Activated naive CD8-positive, alpha-beta T cell treated with anti-CD3 and anti-CD28 coated beads, Interleukin-2, amount 10 ng/mL, durations not matched to agents 7 days and 5 days (primary cell): ENCODE results near the gene GPLD1. TPM values are rescaled to one million over a fixed set of nuclear protein-coding genes. Genes with fewer than 3 reads are reported as not detected.
"Not testable (repeated sequence)": the region's sequence is repeated elsewhere in the genome, so short reads cannot be mapped to it uniquely, and the experiment has no call there.

ENCODE experiments used
- ATAC-seq: fragments of 150-1000 bp; cut with Tn5 transposase; one replicate; pipeline ENCODE4 v1.10.0; 2021; ENCODE audit warnings: low read depth, moderate library complexity
- POLR2A ChIA-PET: fragments of 350-600 bp; sonication (Branson Sonifier 250); formaldehyde crosslinking; loops from one replicate; lab custom pipeline; 2021; ENCODE audit warnings: antibody characterized with exemption; lab: Charles Lee
- DNase-seq: peaks from one replicate; pipeline ENCODE4 v3.0.0; 2021
- H3K27ac Mint-ChIP-seq: one replicate; pipeline ENCODE4 v1.8.0; 2022; ENCODE audit warnings: mild to moderate bottlenecking, mixed read lengths
- H3K27me3 Mint-ChIP-seq: one replicate; pipeline ENCODE4 v1.8.0; 2022; ENCODE audit warnings: mild to moderate bottlenecking, moderate library complexity, mixed read lengths
- H3K36me3 Mint-ChIP-seq: one replicate; pipeline ENCODE4 v1.8.0; 2021; ENCODE audit warnings: mild to moderate bottlenecking, mixed read lengths
- H3K4me1 Mint-ChIP-seq: one replicate; pipeline ENCODE4 v1.8.0; 2021; ENCODE audit warnings: mixed read lengths
- H3K4me3 Mint-ChIP-seq: one replicate; pipeline ENCODE4 v1.8.0; 2022; ENCODE audit warnings: mild to moderate bottlenecking, moderate library complexity, mixed read lengths
- H3K9me3 Mint-ChIP-seq: one replicate; pipeline ENCODE4 v1.8.0; 2021; ENCODE audit warnings: mixed read lengths
- total RNA-seq, 2 experiments: library from RNA; stranded (reverse); gene quantifications; one replicate each; pipeline ENCODE4 v1.2.3, GENCODE V29; 2021

The GPLD1 gene
- total RNA-seq, 2 experiments from 2014 or later, result 0.34 to 0.42 TPM

DNA sequence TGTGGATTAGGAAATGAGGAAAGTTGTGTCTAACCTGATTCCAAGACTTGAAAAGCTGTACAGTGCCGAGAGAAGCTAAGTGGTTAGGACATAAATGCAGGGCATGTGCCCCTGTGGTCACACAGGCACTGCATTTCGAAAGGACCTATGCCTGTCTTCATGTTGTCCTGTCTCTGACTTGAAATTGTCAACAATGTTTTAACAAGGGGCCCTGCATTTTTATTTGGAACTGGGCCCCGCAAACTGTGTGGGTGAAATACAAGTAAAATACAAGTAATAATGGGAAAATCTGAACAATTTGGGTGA lies 47.8 kb downstream of the GPLD1 start:
- H3K4me3 Mint-ChIP-seq, result no peak overlapping the region
- no peak overlapping the region for H3K27ac Mint-ChIP-seq
- DNase-seq (no peak), ATAC-seq (no peak)
- no peaks in the 10 kb centered on the region for H3K9me3 Mint-ChIP-seq
- H3K27me3 Mint-ChIP-seq, result no peaks in the 10 kb centered on the region
- H3K36me3 Mint-ChIP-seq, result no peaks in the 10 kb centered on the region
- H3K4me1 Mint-ChIP-seq, result peaks cover 6% of the 10 kb centered on the region
- POLR2A ChIA-PET, result no interaction called here

DNA sequence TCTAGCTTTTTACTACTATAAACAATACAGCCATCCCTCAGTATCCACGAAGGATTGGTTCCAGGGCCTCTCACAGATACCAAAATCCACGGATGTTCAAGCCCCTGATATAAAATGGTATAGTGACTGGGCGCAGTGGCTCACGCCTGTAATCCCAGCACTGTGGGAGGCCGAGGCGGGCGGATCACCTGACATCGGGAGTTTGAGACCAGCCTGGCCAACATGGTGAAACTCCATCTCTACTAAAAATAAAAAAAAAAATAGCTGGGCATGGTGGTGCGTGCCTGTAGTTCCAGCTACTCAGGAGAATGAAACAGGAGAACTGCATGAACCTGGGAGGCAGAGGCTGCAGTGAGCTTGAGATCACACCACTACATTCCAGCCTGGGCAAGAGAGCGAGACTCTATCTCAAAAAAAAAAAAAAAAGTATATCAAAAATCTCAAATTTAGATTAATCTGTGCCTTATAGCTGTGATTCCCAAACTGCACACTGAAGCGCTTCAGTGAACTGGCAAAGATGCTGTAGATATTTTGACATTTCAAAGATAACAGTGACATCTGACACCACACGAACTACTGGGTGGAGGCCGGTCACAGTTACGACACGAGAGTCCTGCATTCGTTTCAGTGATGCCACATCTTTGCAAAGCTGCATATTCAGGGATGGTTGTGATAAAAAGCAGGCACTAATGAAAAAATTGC lies 48.3 kb downstream of the GPLD1 start:
- Mint-ChIP-seq H3K9me3 (no peaks in the 10 kb centered on the region), H3K4me3 (no peak overlapping the region), H3K36me3 (no peaks in the 10 kb centered on the region), H3K27ac (no peak overlapping the region), H3K4me1 (peaks cover 6% of the 10 kb centered on the region), H3K27me3 (no peaks in the 10 kb centered on the region)
- POLR2A ChIA-PET, result no interaction called here
- no peak for DNase-seq
- no peak for ATAC-seq

DNA sequence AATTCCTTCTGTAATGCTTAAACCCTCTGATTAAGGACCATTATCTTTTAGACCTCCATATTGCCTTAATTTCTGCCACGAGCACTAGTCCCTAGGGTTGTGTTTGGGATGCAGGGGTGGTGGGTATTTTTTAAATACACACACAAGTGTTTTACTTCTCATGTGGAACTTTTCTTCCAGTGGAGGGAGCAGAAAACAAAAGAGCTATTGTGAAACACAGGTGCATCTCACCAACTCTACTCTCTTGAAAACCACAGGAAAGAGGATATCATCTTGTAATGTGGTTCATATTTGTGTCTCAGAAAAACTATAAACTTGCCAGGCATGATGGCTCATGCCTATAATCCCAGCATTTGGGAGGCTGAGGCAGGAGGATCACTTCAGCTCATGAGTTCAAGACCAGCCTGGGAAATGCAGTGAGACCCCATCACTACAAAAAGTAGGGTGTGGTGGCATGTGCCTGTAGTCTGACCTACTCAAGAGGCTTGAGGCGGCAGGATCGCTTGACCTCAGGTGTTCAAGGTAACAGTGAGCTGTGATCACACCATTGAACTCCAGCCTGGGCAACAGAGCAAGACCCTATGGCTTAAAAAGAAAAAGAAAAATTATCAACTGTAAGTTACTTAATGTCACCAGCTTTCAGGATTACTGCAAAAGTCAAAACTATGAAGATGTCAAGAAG lies 49.4 kb downstream of the GPLD1 start:
- H3K4me3 Mint-ChIP-seq, result no peak overlapping the region
- DNase-seq (no peak), ATAC-seq (no peak)
- H3K4me1 Mint-ChIP-seq, result peaks cover 8% of the 10 kb centered on the region
- no peaks in the 10 kb centered on the region for H3K36me3 Mint-ChIP-seq
- H3K9me3 Mint-ChIP-seq, result no peaks in the 10 kb centered on the region
- no peak overlapping the region for H3K27ac Mint-ChIP-seq
- H3K27me3 Mint-ChIP-seq, result no peaks in the 10 kb centered on the region
- POLR2A ChIA-PET, result no interaction called here

DNA sequence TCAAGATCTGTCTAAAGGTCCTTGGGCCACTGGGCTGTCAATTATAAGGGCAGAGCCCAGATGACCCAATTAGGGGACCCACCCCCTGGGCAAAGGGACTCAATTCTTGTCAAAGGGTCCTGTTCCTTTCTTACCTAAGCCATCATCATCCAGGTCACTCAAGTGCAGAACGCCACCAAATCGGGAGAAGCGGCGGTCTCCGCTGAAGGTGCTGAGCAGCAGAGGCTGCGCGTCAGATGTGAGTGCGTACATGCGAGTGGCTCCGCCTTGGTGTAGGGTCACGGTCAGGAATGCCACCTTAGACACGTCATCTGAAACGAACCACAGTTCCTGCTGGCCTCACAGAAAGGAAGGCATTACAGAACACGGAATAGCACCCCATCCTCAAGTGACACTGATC lies 52.4 kb downstream of the GPLD1 start:
- no peak overlapping the region for H3K27ac Mint-ChIP-seq
- H3K4me1 Mint-ChIP-seq, result peaks cover 8% of the 10 kb centered on the region
- no peaks in the 10 kb centered on the region for H3K27me3 Mint-ChIP-seq
- ATAC-seq (no peak), DNase-seq (no peak)
- no peak overlapping the region for H3K4me3 Mint-ChIP-seq
- POLR2A ChIA-PET, result no interaction called here
- H3K36me3 Mint-ChIP-seq, result no peaks in the 10 kb centered on the region
- H3K9me3 Mint-ChIP-seq, result no peaks in the 10 kb centered on the region

DNA sequence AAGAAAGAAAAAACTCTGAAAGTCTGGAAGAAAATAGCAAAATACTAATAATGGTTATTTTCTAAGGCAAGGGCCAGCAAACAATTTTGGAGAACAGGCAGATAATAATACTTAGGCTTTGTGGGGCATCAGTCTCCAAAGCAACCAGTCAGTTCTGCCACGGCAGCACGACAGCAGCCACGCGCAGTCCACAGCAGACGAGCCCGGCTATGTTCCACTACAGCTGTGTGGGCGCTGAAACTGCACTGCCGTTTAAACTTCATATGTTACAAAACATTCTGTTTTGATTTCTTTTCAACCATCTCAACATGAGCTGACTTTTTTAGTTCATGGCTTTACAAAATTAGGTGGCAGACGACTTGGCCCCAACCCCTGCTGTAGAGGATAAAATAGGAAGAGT lies 56.8 kb downstream of the GPLD1 start:
- no peak for ATAC-seq

DNA sequence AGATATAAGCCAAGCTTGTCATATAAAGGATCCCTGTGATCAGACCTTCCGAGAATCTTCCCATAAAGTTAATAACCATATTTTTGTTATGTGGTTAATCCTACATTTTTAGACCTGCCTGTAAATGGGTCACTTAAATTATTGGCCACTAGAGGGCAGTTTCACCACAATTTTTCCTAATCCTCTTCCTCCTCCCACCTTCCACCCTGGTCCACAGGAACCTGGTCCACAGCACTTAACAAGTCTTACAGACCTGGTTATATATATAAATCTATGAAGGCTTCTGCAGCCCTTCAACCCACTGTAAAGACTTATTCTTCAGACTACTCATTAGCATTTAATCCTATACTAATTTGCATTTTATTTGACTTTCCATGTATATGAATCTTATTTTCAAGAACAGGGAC lies 58.3 kb downstream of the GPLD1 start:
- Mint-ChIP-seq H3K4me3 (no peak overlapping the region), H3K4me1 (peaks cover 2% of the 10 kb centered on the region), H3K27me3 (no peaks in the 10 kb centered on the region), H3K9me3 (no peaks in the 10 kb centered on the region), H3K27ac (no peak overlapping the region), H3K36me3 (peaks cover 3% of the 10 kb centered on the region)
- ATAC-seq, result no peak
- DNase-seq, result no peak
- POLR2A ChIA-PET, result no interaction called here

More for the DNA sequence above, 56.8 kb downstream of the GPLD1 start:
- Mint-ChIP-seq H3K4me3 (no peak overlapping the region), H3K4me1 (peaks cover 2% of the 10 kb centered on the region), H3K36me3 (no peaks in the 10 kb centered on the region), H3K27me3 (no peaks in the 10 kb centered on the region), H3K27ac (no peak overlapping the region), H3K9me3 (no peaks in the 10 kb centered on the region)
- DNase-seq, result no peak
- POLR2A ChIA-PET, result no interaction called here

DNA sequence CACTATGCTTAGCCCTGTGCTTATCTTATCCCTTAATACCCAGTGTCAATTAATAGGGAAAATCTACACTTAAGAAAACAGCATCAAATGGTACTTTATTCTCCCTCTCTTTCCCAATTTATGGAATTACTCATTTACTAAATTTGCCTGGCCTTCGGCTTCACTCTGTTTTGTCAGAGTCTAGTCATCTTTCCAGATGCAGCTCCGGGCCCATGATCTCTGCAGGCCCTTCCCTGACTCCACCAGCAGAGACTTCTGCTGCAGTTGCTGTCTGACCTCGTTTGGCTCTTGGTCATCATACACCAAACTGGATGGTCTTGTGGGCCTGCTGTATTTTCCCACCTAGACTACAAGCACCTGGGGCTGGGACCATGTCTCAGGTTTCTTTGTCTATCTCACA lies 59.3 kb downstream of the GPLD1 start:
- H3K4me3 Mint-ChIP-seq, result no peak overlapping the region
- no peaks in the 10 kb centered on the region for H3K9me3 Mint-ChIP-seq
- POLR2A ChIA-PET, result no interaction called here
- H3K36me3 Mint-ChIP-seq, result peaks cover 3% of the 10 kb centered on the region
- no peaks in the 10 kb centered on the region for H3K27me3 Mint-ChIP-seq
- ATAC-seq (no peak), DNase-seq (no peak)
- no peaks in the 10 kb centered on the region for H3K4me1 Mint-ChIP-seq
- H3K27ac Mint-ChIP-seq, result no peak overlapping the region

DNA sequence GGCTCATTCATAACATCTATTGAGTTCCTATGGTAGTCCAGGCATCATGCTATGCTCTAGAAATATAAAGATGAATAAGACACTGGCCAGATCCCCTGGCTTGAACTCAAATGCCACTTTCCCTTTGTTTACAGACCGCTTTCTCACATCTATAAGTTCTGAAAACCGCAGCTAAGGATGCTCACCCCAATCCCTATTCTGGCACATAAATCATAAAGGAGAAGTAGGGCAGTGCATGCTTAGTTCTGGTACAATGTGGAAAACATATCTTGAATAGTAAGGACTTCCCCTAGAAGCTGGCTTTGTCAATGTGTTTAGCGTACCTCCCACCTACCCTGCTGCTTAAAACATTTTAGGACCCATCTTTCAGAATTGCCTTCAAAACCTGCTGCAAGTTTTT lies 60.2 kb downstream of the GPLD1 start:
- H3K36me3 Mint-ChIP-seq, result peaks cover 5% of the 10 kb centered on the region
- ATAC-seq (no peak), DNase-seq (no peak)
- no peak overlapping the region for H3K4me3 Mint-ChIP-seq
- POLR2A ChIA-PET, result no interaction called here
- no peaks in the 10 kb centered on the region for H3K4me1 Mint-ChIP-seq
- no peak overlapping the region for H3K27ac Mint-ChIP-seq
- H3K27me3 Mint-ChIP-seq, result no peaks in the 10 kb centered on the region
- H3K9me3 Mint-ChIP-seq, result no peaks in the 10 kb centered on the region

DNA sequence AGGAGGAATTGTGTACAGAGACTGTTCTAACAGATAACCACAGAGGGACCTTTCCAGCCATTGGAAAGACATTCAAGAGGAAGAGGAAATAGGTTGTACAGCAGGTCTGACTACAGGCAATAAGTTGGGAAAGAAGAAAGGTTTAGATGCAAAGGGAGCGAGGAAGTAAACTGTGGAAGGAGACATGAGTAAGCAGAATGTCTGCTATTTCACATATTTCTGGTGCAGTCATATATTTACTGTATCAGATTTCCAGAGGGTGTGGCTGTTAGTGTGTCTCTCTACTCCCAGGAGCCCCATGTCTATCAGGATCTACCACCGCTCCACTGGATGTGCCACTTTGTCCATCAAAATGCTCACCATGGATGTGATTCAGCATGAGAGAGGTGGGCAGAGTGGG lies 60.8 kb downstream of the GPLD1 start:
- Mint-ChIP-seq H3K36me3 (peaks cover 5% of the 10 kb centered on the region), H3K4me3 (no peak overlapping the region), H3K4me1 (no peaks in the 10 kb centered on the region), H3K27ac (no peak overlapping the region), H3K27me3 (no peaks in the 10 kb centered on the region), H3K9me3 (no peaks in the 10 kb centered on the region)
- DNase-seq (no peak), ATAC-seq (no peak)
- POLR2A ChIA-PET, result no interaction called here

DNA sequence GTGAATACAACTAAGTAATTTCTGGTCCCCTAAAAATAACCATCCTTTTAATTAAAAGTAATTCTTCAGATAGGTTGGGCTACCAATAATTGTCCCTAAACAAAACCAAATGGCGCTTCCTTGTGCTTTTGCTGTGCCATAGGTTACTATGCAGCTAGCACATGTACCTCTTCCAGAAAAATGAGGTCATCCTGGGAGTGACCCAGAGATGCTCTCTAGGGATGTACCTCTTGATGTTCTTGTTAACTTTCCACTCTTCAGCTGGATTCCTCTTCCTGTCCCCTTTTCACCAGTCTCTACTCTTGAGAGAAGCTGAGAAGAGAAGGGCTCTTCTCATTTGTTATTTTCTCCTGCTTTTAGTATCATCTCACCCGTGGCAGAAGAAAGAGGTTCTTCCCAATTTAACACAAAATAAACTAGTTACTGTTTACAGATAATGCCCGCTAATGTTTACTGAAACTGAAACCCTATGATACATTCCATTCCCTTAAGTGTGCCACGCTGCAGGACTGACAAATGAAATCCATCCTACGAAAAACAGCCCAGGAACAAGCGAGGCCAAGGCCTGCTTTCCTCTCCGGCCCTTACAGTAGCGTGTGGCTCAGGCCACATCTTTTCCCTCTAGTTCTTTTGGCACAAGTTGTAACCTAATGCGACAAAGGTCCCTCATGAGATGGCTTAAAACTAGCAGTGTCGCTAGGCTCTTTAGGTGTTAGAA lies 62.5 kb downstream of the GPLD1 start:
- no peaks in the 10 kb centered on the region for H3K4me1 Mint-ChIP-seq
- H3K36me3 Mint-ChIP-seq, result peaks cover 7% of the 10 kb centered on the region
- POLR2A ChIA-PET, result interaction anchor here (0.6 kb wide), 1 partner anchor 20 kb away, joined by 4 read pairs; no protein-coding TSS in a partner anchor
- no peaks in the 10 kb centered on the region for H3K9me3 Mint-ChIP-seq
- H3K27ac Mint-ChIP-seq, result no peak overlapping the region
- ATAC-seq, result no peak
- no peak for DNase-seq
- no peaks in the 10 kb centered on the region for H3K27me3 Mint-ChIP-seq
- no peak overlapping the region for H3K4me3 Mint-ChIP-seq

DNA sequence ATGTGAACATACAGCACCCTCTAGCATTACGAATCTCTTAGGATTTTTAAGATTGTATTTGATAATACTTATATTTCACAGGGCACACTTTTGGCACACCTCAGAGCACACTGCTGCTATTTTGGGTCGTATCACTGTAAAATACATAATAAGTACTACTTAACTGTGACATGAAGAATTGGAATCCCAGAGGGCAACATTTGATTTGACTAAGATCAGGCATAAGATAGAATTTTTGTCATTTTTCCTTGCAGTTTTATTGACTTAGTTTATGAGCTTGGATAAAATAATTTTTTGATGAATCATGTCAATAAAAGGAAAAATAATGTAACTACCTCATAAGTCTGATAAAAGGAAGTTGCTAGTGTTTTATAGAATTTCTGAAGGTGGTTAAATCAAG lies 64.3 kb downstream of the GPLD1 start:
- peaks cover 11% of the 10 kb centered on the region for H3K36me3 Mint-ChIP-seq
- no peaks in the 10 kb centered on the region for H3K9me3 Mint-ChIP-seq
- POLR2A ChIA-PET, result no interaction called here
- H3K27ac Mint-ChIP-seq, result no peak overlapping the region
- no peak overlapping the region for H3K4me3 Mint-ChIP-seq
- H3K27me3 Mint-ChIP-seq, result no peaks in the 10 kb centered on the region
- H3K4me1 Mint-ChIP-seq, result no peaks in the 10 kb centered on the region
- DNase-seq, result no peak
- no peak for ATAC-seq

DNA sequence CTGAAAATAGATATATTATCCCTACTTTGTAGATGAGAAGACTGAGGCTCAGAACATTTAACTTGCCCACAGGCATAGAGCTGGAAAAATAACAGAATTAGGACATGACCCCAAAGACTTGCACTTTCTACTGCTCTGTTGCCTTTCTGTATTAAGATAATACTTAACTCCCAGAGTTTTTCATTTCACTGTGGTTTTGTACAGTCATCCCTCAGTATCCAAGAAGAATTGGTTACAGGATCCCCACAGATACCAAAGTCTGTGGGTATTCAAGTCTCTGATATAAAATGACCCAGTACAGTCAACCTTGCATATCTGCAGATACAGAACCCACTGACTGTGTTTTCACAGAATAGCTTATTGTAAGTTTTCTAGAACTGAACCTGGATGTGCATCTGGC lies 69.9 kb downstream of the GPLD1 start:
- Mint-ChIP-seq H3K9me3 (no peaks in the 10 kb centered on the region), H3K27me3 (no peaks in the 10 kb centered on the region), H3K4me1 (no peaks in the 10 kb centered on the region), H3K36me3 (peaks cover 17% of the 10 kb centered on the region), H3K4me3 (no peak overlapping the region), H3K27ac (no peak overlapping the region)
- POLR2A ChIA-PET, result no interaction called here
- ATAC-seq, result no peak
- no peak for DNase-seq

DNA sequence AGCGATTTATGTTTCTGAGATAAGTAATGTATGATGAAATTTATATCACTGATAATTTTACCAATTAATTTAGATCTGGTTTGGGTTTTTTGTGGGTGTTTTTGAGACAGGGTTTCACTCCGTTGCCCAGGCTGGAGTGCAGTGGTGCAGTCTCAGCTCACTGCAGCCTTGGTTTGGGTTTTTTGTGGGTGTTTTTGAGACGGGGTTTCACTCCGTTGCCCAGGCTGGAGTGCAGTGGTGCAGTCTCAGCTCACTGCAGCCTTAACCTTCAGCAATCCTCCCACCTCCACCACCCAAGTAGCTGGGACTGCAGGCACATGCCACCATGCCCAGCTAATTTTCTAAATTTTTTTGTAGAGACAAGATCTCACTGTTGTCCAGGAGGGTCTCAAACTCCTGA lies 73.6 kb downstream of the GPLD1 start:
- Mint-ChIP-seq H3K4me3 (no peak overlapping the region), H3K27ac (no peak overlapping the region), H3K9me3 (no peaks in the 10 kb centered on the region), H3K36me3 (peaks cover 21% of the 10 kb centered on the region), H3K4me1 (peaks cover 3% of the 10 kb centered on the region), H3K27me3 (no peaks in the 10 kb centered on the region)
- DNase-seq (no peak), ATAC-seq (no peak)
- POLR2A ChIA-PET, result no interaction called here

DNA sequence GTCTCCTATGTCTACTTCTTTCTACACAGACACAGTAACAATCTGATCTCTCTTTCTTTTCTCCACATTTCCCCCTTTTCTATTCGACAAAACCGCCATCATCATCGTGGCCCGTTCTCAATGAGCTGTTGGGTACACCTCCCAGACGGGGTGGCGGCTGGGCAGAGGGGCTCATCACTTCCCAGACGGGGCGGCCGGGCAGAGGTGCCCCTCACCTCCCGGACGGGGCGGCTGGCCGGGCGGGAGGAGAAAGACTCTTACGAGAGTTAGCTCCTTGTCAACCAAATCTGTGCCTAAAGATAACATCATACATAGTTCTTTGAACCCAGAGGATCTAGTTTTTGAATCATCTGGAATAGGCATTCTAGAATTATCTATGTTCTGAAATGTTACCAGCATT lies 74.8 kb downstream of the GPLD1 start:
- ATAC-seq, H3K9me3 Mint-ChIP-seq, H3K27ac Mint-ChIP-seq, H3K27me3 Mint-ChIP-seq, DNase-seq, H3K4me1 Mint-ChIP-seq, H3K4me3 Mint-ChIP-seq, POLR2A ChIA-PET: not testable (repeated sequence)
- H3K36me3 Mint-ChIP-seq, result peaks cover 15% of the 10 kb centered on the region
